ENCODE data around the gene ACSS3. TPM values are rescaled to one million over a fixed set of nuclear protein-coding genes. Genes with fewer than 3 reads are reported as not detected.

ACSS3 gene
- total and polyA plus RNA-seq, 10 of the 15 experiments (the other 5 are each of a cell fraction or from before 2014, with no cell fraction given), result 0.06 to 0.31 TPM; not detected in 8

DNA sequence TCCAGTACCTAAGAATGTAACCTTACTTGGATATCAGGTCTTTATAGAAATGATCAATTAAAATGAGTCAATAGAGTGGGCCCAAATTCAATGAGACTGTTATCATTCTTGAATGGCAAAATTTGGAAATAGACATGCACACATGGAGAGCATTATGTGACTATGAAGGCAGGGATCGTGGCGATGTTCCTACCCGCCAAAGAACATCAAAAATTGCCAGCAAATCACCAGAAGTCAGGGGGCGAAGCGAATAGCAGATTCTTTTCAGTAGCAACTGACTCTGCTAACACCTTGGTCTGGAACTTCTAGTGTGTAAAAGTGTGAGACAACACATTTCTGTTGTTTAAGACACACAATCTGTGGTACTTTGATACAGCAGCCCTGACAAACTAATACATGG is 192.5 kb downstream of the ACSS3 start:
- WGBS (ENCODE audit: insufficient coverage, insufficient replicate concordance, low lambda C conversion rate, missing lambda C conversion rate), result 58% methylated on average over 5 of the region's 5 CpGs
- no peak overlapping the region for H3K4me2 ChIP-seq (ENCODE audit: control insufficient read depth, insufficient read depth)
- no peak overlapping the region for H3K4me3 ChIP-seq
- SMC1A ChIA-PET (ENCODE audit: uncharacterized antibody, unreplicated experiment), result no interaction called here
- no peak overlapping the region for H3K9ac ChIP-seq (ENCODE audit: control insufficient read depth, insufficient read depth, low read length)
- RAD21 ChIA-PET (ENCODE audit: unreplicated experiment), result no interaction called here
- H3K36me3 ChIP-seq (ENCODE audit: control insufficient read depth in 2 of 2, insufficient read depth in 2 of 2, low read length in 1 of 2), result no peaks in the 10 kb centered on the region
- no peak for TF ChIP-seq PML (IDR thresholded peaks at IDR 0.05; ENCODE audit: low read length)
- TF ChIP-seq RUNX3 (IDR thresholded peaks at IDR 0.05; ENCODE audit: low read length), result no peak
- no peak for TF ChIP-seq ZBED1 (IDR thresholded peaks at IDR 0.05; ENCODE audit: borderline replicate concordance)
- DNase-seq (ENCODE audit: low read depth, low spot score) (no peak), ATAC-seq (no peak), FAIRE-seq (no peak)
- H3K27ac ChIP-seq (ENCODE audit: control insufficient read depth, insufficient read depth), result no peak overlapping the region
- no peaks in the 10 kb centered on the region for H3K27me3 ChIP-seq (replicated peaks in 1 of 2; ENCODE audit: control insufficient read depth in 2 of 2, insufficient read depth in 2 of 2, low read length in 1 of 2)
- POLR2A ChIA-PET, result no interaction called here
- in situ Hi-C loops (cut with MboI) (no loop called here), intact Hi-C loops (cut with micrococcal nuclease; ENCODE audit: unreplicated experiment) (no loop called here)
- no peaks in the 10 kb centered on the region for H3K79me2 ChIP-seq (ENCODE audit: control insufficient read depth, insufficient read depth, low read length)
- no peaks in the 10 kb centered on the region for H4K20me1 ChIP-seq (ENCODE audit: control insufficient read depth, insufficient read depth)
- no peaks in the 10 kb centered on the region for H3K9me3 ChIP-seq (replicated peaks; ENCODE audit: control insufficient read depth, insufficient read depth, low read length)
- BruUV-seq (replicated peaks), result no TSS peak
- no peak overlapping the region for H2AFZ ChIP-seq (ENCODE audit: control insufficient read depth, low read depth, low read length)
- no peaks in the 10 kb centered on the region for H3K4me1 ChIP-seq (ENCODE audit: control insufficient read depth, insufficient read depth, low read length)
- CTCF ChIA-PET, result interaction anchor here (1.4 kb wide), 1 partner anchor 12 kb away, joined by 5 read pairs; no protein-coding TSS in a partner anchor

DNA sequence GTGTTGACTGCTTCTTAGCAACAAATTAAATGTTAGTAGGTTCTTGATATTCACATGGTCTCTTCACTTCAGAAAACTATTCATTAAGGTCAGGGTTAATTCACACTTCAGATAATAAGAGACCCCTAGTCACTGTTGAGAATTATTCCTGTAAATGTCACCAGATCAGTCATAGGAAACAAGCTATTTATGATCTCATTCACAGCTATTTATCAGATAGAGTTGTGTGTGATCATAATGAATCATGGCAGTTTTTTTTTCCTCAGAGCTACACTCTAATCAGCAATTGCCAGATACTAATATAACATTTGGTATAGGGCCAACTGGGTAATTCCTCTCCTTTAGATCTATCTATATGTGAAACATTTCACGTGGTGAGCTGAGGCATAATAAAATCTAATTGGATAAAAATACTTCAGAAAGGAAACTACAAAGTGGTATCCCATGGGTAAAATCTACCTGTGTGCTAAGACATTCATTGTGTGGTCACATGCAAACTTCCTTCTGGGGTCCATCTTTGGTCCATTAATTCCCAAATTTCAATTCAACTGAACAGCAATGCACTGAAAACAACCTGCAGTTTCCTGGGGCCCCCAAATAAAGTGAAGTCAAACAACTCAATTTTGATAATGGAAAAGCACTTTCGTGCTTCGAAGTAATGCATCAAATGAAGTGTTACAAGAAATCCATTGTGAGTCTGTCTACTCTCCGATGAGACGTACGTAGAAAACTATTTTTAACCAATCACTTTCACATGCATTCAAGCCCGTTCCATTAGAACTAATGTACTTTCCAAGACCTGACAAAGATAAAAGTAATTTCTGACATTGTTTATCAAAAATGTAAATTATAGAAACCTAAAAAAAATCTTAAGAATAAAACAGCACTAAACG is 197.0 kb downstream of the ACSS3 start:
- intact Hi-C loops (cut with micrococcal nuclease; ENCODE audit: unreplicated experiment) (no loop called here), in situ Hi-C loops (cut with MboI) (no loop called here)
- Histone ChIP-seq H3K27me3 (replicated peaks in 1 of 2; ENCODE audit: control insufficient read depth in 2 of 2, insufficient read depth in 2 of 2, low read length in 1 of 2) (no peaks in the 10 kb centered on the region), H3K79me2 (ENCODE audit: control insufficient read depth, insufficient read depth, low read length) (no peaks in the 10 kb centered on the region), H3K27ac (ENCODE audit: control insufficient read depth, insufficient read depth) (no peak overlapping the region), H3K4me2 (ENCODE audit: control insufficient read depth, insufficient read depth) (no peak overlapping the region), H3K4me3 (no peak overlapping the region), H3K4me1 (ENCODE audit: control insufficient read depth, insufficient read depth, low read length) (no peaks in the 10 kb centered on the region), H3K9me3 (replicated peaks; ENCODE audit: control insufficient read depth, insufficient read depth, low read length) (no peaks in the 10 kb centered on the region), H4K20me1 (ENCODE audit: control insufficient read depth, insufficient read depth) (no peaks in the 10 kb centered on the region), H2AFZ (ENCODE audit: control insufficient read depth, low read depth, low read length) (no peak overlapping the region), H3K9ac (ENCODE audit: control insufficient read depth, insufficient read depth, low read length) (no peak overlapping the region), H3K36me3 (ENCODE audit: control insufficient read depth in 2 of 2, insufficient read depth in 2 of 2, low read length in 1 of 2) (no peaks in the 10 kb centered on the region)
- SMC1A ChIA-PET (ENCODE audit: uncharacterized antibody, unreplicated experiment), result no interaction called here
- POLR2A ChIA-PET, result no interaction called here
- no peak for TF ChIP-seq RCOR1 (conservative IDR thresholded peaks at IDR 0.05; ENCODE audit: low read depth, low read length)
- TF ChIP-seq POLR2AphosphoS2 (IDR thresholded peaks at IDR 0.05; ENCODE audit: low read depth, low read length), result no peak
- no peak for TF ChIP-seq STAT1 (conservative IDR thresholded peaks at IDR 0.05)
- TF ChIP-seq ZBED1 (IDR thresholded peaks at IDR 0.05; ENCODE audit: borderline replicate concordance), result no peak
- TF ChIP-seq, protein P1, sequence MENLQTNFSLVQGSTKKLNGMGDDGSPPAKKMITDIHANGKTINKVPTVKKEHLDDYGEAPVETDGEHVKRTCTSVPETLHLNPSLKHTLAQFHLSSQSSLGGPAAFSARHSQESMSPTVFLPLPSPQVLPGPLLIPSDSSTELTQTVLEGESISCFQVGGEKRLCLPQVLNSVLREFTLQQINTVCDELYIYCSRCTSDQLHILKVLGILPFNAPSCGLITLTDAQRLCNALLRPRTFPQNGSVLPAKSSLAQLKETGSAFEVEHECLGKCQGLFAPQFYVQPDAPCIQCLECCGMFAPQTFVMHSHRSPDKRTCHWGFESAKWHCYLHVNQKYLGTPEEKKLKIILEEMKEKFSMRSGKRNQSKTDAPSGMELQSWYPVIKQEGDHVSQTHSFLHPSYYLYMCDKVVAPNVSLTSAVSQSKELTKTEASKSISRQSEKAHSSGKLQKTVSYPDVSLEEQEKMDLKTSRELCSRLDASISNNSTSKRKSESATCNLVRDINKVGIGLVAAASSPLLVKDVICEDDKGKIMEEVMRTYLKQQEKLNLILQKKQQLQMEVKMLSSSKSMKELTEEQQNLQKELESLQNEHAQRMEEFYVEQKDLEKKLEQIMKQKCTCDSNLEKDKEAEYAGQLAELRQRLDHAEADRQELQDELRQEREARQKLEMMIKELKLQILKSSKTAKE (IDR thresholded peaks at IDR 0.05; ENCODE audit: low read depth, poor library complexity, severe bottlenecking), result no peak
- no peak for TF ChIP-seq RAD51 (IDR thresholded peaks at IDR 0.05)
- TF ChIP-seq NR2F1 (conservative IDR thresholded peaks at IDR 0.05), result no peak
- no peak for FAIRE-seq
- ATAC-seq, result no peak
- no TSS peak for BruUV-seq (replicated peaks)
- no peak for DNase-seq (ENCODE audit: low read depth, low spot score)
- RAD21 ChIA-PET (ENCODE audit: unreplicated experiment), result no interaction called here
- CTCF ChIA-PET, result no interaction called here
- WGBS (ENCODE audit: insufficient coverage, insufficient replicate concordance, low lambda C conversion rate, missing lambda C conversion rate), result 46% methylated on average over 8 of the region's 8 CpGs
